GM19324 (cell line): ENCODE data around the gene ANGPTL1.

ENCODE experiments used
- ATAC-seq: cut with Tn5 transposase; IDR thresholded peaks from one replicate; pipeline ENCODE4 v1.9.1; 2021; ENCODE audit warnings: mild to moderate bottlenecking, moderate library complexity; ENCODE audit not compliant: unreplicated experiment, low FRiP score

Gene ANGPTL1

GRCh38 chr1:178870944-178871343 is at the start of gene ANGPTL1:
Gene ANGPTL1, minus strand, starts transcription at chr1:178871077. Its CDS starts 5,301 bp downstream, at chr1:178865776.
- ATAC-seq: no peak

GRCh38 chr1:178919581-178919980 is 48.7 kb upstream of the ANGPTL1 start:
- no peak for ATAC-seq

- ATAC-seq: no peak
Observed at GRCh38 chr1:178918955-178919354, 48.1 kb upstream of the ANGPTL1 start.

- no peak for ATAC-seq
Observed at GRCh38 chr1:178918308-178918707, 47.4 kb upstream of the ANGPTL1 start.

GRCh38 chr1:178916448-178917174 is 45.7 kb upstream of the ANGPTL1 start:
- no peak for ATAC-seq

GRCh38 chr1:178912597-178912996 is 41.7 kb upstream of the ANGPTL1 start:
- no peak for ATAC-seq

GRCh38 chr1:178910023-178910422 is 39.1 kb upstream of the ANGPTL1 start:
- no peak for ATAC-seq

- ATAC-seq: no peak
Observed at GRCh38 chr1:178908358-178908757, 37.5 kb upstream of the ANGPTL1 start.

GRCh38 chr1:178901482-178902125 is 30.7 kb upstream of the ANGPTL1 start:
- no peak for ATAC-seq

- no peak for ATAC-seq
Observed at GRCh38 chr1:178899402-178899801, 28.5 kb upstream of the ANGPTL1 start.

- no peak for ATAC-seq
Observed at GRCh38 chr1:178898401-178898800, 27.5 kb upstream of the ANGPTL1 start.

GRCh38 chr1:178895928-178896327 is 25.1 kb upstream of the ANGPTL1 start:
- ATAC-seq: no peak

GRCh38 chr1:178886551-178886950 is 15.7 kb upstream of the ANGPTL1 start:
- ATAC-seq: no peak

- no peak for ATAC-seq
Observed at GRCh38 chr1:178885869-178886268, 15.0 kb upstream of the ANGPTL1 start.

GRCh38 chr1:178881950-178882349 is 11.1 kb upstream of the ANGPTL1 start:
- ATAC-seq: no peak

- no peak for ATAC-seq
Observed at GRCh38 chr1:178877896-178878295, 7.0 kb upstream of the ANGPTL1 start.

- ATAC-seq: no peak
Observed at GRCh38 chr1:178875936-178876335, 5.1 kb upstream of the ANGPTL1 start.

GRCh38 chr1:178874966-178875365 is 4.1 kb upstream of the ANGPTL1 start:
- ATAC-seq: no peak

- no peak for ATAC-seq
Observed at GRCh38 chr1:178871551-178872320, 859 bp upstream of the ANGPTL1 start.

- ATAC-seq: no peak
Observed at GRCh38 chr1:178870221-178870620, 656 bp downstream of the ANGPTL1 start.

- no peak for ATAC-seq
Observed at GRCh38 chr1:178869119-178869697, 1.7 kb downstream of the ANGPTL1 start.
